WI38 (cell line): ENCODE measurements around the gene FGF9.
A peak's percentile ranks its signal among the peaks of the same experiment; 100 is the strongest.

Experiments
- H3K4me3 ChIP-seq: 2 replicates; pipeline ENCODE4 v1.5.1; 2011; ENCODE audit warnings: low read depth, mild to moderate bottlenecking, control low read depth, low read length
- TF ChIP-seq, protein P1 (sequence below): IDR thresholded peaks from 2 replicates; pipeline ENCODE4 v1.5.1; 2012; ENCODE audit warnings: low read depth, mild to moderate bottlenecking, control low read depth, low read length

The FGF9 gene

DNA sequence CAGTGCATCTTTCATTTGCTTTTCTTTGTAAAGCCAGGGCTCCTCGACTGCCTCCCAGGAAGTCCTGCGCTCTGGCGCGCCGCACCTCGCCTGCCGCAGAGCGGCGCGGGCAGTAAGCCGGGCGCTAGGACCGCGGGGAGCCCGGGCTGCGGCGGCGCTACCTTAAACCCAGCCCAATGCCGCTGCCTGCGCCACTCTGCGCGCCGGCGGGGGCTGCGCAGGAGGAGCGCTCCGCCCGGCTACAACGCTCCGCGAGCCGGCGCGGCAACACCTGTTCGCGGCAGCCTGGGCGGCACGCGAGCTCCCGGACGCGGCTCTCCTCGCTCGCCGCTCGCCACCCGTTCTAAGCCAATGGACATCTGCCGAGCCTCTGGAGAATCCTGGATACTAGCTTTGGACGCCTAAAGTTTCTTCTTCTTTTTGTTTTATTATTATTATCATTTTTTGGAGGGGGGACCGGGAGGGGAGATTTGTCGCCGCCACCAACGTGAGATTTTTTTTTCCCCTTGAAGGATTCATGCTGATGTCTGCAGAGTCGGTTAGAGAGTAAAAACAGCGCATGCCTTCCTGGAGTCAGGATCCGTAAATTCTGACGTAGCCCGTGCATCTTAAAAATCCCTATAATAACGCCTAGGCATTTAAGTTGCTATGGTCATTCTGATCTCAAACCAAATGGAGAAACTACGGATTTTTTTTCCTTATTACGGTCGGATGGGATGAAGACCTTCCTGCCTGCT lies at the start of gene FGF9:
TSS of gene FGF9 (plus strand) at position 191 of the 737 bp plus-strand sequence. CDS start 840 bp downstream, outside the sequence.
- TF ChIP-seq, protein P1, sequence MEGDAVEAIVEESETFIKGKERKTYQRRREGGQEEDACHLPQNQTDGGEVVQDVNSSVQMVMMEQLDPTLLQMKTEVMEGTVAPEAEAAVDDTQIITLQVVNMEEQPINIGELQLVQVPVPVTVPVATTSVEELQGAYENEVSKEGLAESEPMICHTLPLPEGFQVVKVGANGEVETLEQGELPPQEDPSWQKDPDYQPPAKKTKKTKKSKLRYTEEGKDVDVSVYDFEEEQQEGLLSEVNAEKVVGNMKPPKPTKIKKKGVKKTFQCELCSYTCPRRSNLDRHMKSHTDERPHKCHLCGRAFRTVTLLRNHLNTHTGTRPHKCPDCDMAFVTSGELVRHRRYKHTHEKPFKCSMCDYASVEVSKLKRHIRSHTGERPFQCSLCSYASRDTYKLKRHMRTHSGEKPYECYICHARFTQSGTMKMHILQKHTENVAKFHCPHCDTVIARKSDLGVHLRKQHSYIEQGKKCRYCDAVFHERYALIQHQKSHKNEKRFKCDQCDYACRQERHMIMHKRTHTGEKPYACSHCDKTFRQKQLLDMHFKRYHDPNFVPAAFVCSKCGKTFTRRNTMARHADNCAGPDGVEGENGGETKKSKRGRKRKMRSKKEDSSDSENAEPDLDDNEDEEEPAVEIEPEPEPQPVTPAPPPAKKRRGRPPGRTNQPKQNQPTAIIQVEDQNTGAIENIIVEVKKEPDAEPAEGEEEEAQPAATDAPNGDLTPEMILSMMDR: no peak

DNA sequence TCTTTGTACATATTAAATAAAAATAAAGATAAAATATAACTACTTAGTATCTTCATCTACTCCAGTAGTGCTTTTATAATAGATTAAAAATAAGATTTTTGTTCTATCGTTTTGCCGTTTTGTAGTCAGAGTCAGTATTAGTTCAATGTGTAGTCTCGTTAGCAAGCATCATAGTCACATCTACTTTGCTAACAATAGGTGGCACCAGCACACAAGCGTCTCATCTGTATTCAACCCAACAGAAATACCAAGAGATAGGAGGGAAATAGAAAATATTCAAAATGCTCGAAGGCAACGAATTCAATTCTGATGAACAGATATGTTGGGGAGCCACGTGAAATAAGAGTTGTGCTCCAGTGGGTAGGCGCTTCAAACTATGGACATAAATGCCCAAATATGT lies 45.5 kb upstream of the FGF9 start:
- peak overlapping the region; percentile 18; the same call in 1 of the 2 replicates for H3K4me3 ChIP-seq
- TF ChIP-seq, protein P1: peak; percentile 62

More for the DNA sequence above, at the start of gene FGF9:
- H3K4me3 ChIP-seq: peak within 1 kb of the TSS; percentile 71

- no peak overlapping the region for H3K4me3 ChIP-seq
- TF ChIP-seq, protein P1: no peak
Measured at GRCh38 chr13:21632196-21632595, 38.7 kb upstream of the FGF9 start.

GRCh38 chr13:21636656-21637055 lies 34.2 kb upstream of the FGF9 start:
- no peak overlapping the region for H3K4me3 ChIP-seq
- TF ChIP-seq, protein P1: no peak

GRCh38 chr13:21637296-21637695 lies 33.6 kb upstream of the FGF9 start:
- no peak overlapping the region for H3K4me3 ChIP-seq
- TF ChIP-seq, protein P1: no peak

DNA sequence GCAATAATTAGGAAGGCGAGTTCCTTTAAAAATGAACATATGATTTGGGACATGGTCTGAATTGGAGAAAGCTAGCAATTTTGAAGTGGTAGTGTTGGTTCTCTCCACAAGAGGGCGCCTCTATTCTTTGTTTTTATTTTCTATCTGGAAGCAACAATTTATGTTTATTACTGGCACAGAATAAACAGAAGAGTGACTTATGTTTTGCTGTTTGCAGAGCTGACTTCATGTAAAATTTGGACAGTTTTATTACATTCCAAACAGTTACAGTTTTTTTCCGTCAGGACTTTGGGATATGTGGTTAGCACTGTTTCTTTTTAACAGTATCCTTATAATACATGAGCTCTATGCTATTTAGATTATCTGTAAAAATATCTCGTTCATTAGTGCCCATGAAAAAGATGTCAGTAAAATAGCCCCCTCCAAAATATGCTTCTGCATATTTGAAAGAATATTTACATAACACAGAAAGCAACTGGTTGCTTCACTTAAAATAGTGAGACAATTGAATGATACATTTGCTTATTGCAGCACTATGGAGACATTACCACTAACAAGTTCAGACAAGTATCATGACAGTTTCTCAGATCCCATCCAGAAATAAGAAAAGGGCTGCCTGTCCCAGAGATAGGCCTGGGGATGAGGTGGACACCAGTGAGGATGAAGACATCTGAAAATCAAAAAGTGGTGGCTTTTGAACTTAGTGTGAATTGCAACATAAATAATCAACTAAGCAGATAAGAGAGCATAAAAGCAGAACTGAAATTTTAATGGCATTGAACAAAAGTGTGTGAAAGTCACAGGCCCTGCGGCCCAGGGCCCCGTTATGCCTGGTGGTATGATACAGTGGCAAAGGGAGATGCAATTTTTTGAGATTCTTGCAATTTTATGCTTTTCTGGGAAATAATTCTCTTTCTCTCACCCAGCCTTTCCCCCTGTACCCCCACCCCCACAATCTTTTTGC lies 32.3 kb upstream of the FGF9 start:
- no peak overlapping the region for H3K4me3 ChIP-seq
- TF ChIP-seq, protein P1: peak; percentile 57
